K562 (cell line): ENCODE results near the gene HSPB6. TPM values are rescaled to one million over a fixed set of nuclear protein-coding genes. Genes with fewer than 3 reads are reported as not detected.

ENCODE experiments used
- CHD2 ChIP-seq: IDR thresholded peaks from 2 replicates; pipeline ENCODE4 v1.6.1; 2011; ENCODE audit warnings: low read depth, low read length
- DNMT1 ChIP-seq: fragments of 450-650 bp; IDR thresholded peaks from 2 replicates; pipeline ENCODE4 v1.6.1; 2016; ENCODE audit warnings: antibody characterized with exemption, mild to moderate bottlenecking
- EGR1 ChIP-seq: fragments of 450-650 bp; conservative IDR thresholded peaks from 2 replicates; pipeline ENCODE4 v1.6.1; 2017; ENCODE audit warnings: mild to moderate bottlenecking
- FOS ChIP-seq: IDR thresholded peaks from 3 replicates; pipeline ENCODE4 v1.6.1; 2011; ENCODE audit not compliant: insufficient read length; ENCODE audit errors: extremely low read depth
- HOMEZ ChIP-seq: fragments of 250-450 bp; sonication (Bioruptor Pico); IDR thresholded peaks from 2 replicates; pipeline ENCODE4 v1.4.0; 2020; ENCODE audit warnings: mild to moderate bottlenecking, moderate library complexity
- KLF16 ChIP-seq: IDR thresholded peaks from 2 replicates; pipeline ENCODE4 v1.6.1; 2016; ENCODE audit warnings: antibody characterized with exemption
- MYC ChIP-seq, 2 experiments: fragments of 250-450 bp in 1 of 2; sonication (Bioruptor Pico) in 1 of 2; IDR thresholded peaks; 2 replicates each; pipeline versions ENCODE4 v1.5.1 to v1.6.1; 2012 to 2021; ENCODE audit warnings: low read depth in 2 of 2, borderline replicate concordance in 1 of 2, improper control_type of control experiment in 1 of 2, low read length in 1 of 2, mild to moderate bottlenecking in 1 of 2, moderate library complexity in 1 of 2
- PHB ChIP-seq: fragments of 250-450 bp; sonication (Bioruptor Pico); IDR thresholded peaks from 2 replicates; pipeline ENCODE4 v1.5.0; 2021
- PHF20 ChIP-seq: fragments of 450-650 bp; IDR thresholded peaks from 2 replicates; pipeline ENCODE4 v1.6.1; 2018; ENCODE audit not compliant: partially characterized antibody
- STAG1 ChIP-seq: sonication (generic); formaldehyde crosslinking; IDR thresholded peaks from 2 replicates; pipeline ENCODE4 v1.5.0; 2020; ENCODE audit warnings: missing genetic modification reagents, borderline replicate concordance
- TCFL5 ChIP-seq: fragments of 250-450 bp; sonication (Bioruptor Pico); conservative IDR thresholded peaks from 2 replicates; pipeline ENCODE4 v1.6.1; 2021; ENCODE audit warnings: mild to moderate bottlenecking, moderate library complexity, matching md5 sums
- ZBTB5 ChIP-seq: fragments of 450-650 bp; IDR thresholded peaks from 2 replicates; pipeline ENCODE4 v1.6.1; 2017; ENCODE audit warnings: antibody characterized with exemption
- ZNF239 ChIP-seq: fragments of 250-450 bp; sonication (Bioruptor Pico); IDR thresholded peaks from 2 replicates; pipeline ENCODE4 v1.4.0; 2020; ENCODE audit warnings: mild to moderate bottlenecking
- ZNF707 ChIP-seq: fragments of 250-450 bp; sonication (Bioruptor Pico); conservative IDR thresholded peaks from 2 replicates; pipeline ENCODE4 v1.8.0; 2022; ENCODE audit warnings: inconsistent platforms, mild to moderate bottlenecking, moderate library complexity
- ZNF75A ChIP-seq: fragments of 450-650 bp; formaldehyde crosslinking; IDR thresholded peaks from 2 replicates; pipeline ENCODE4 v1.4.0; 2020; ENCODE audit warnings: mild to moderate bottlenecking
- ZNF764 ChIP-seq: fragments of 250-450 bp; sonication (Bioruptor Pico); IDR thresholded peaks from 2 replicates; pipeline ENCODE4 v1.4.0; 2020; ENCODE audit warnings: low read depth, mild to moderate bottlenecking, moderate library complexity
- ZNF79 ChIP-seq: fragments of 250-450 bp; sonication (Bioruptor Pico); IDR thresholded peaks from 2 replicates; pipeline ENCODE4 v1.4.0; 2020; ENCODE audit warnings: low read depth, mild to moderate bottlenecking, moderate library complexity
- polyA plus RNA-seq, 8 experiments: library from polyadenylated mRNA; depleted of rRNA in 4 of 8; stranded (reverse) in 5 of 8; unstranded in 3 of 8; fragments of >200 nt; fragmentation: Nextera tagmentation in 2 of 8; fragmentation: Illumina TruSeq in 1 of 8; extraction: Ambion mirVana in 2 of 8; extraction: Trizol in 1 of 8; gene quantifications; 2 replicates each; pipeline versions ENCODE4 v1.2.1 to v1.2.3, GENCODE V29; 2011 to 2014; ENCODE audit warnings: inconsistent platforms in 1 of 8, missing spikeins in 1 of 8
- total RNA-seq, 7 experiments: library from RNA; depleted of rRNA in 6 of 7; stranded (reverse); fragments of >200 nt in 6 of 7; fragmentation: Illumina TruSeq in 2 of 7; extraction: Trizol in 2 of 7; gene quantifications; 2 replicates each; pipeline versions ENCODE4 v1.2.1 to v1.2.3, GENCODE V29; 2011 to 2021; ENCODE audit warnings: low replicate concordance in 1 of 7
- TF ChIP-seq, protein P1 (sequence below): fragments of 450-650 bp; IDR thresholded peaks from 2 replicates; pipeline ENCODE4 v1.6.1; 2016; ENCODE audit warnings: missing biosample characterization, missing genetic modification characterization
- TF ChIP-seq, protein P2 (sequence below): fragments of 250-450 bp; sonication (Bioruptor Pico); IDR thresholded peaks from 2 replicates; pipeline ENCODE4 v1.8.0; 2022; ENCODE audit warnings: moderate library complexity, mild to moderate bottlenecking, inconsistent platforms
- TF ChIP-seq, protein P3 (sequence below), 2 experiments: IDR thresholded peaks; 2 replicates each; pipeline ENCODE4 v1.6.1; 2012; ENCODE audit warnings: improper control_type of control experiment in 2 of 2, low read depth in 2 of 2, low read length in 2 of 2, borderline replicate concordance in 1 of 2

The HSPB6 gene
- total and polyA plus RNA-seq, 9 of the 15 experiments (the other 6 are each of a cell fraction or from before 2014, with no cell fraction given) = 0.55 TPM; not detected in 8

DNA sequence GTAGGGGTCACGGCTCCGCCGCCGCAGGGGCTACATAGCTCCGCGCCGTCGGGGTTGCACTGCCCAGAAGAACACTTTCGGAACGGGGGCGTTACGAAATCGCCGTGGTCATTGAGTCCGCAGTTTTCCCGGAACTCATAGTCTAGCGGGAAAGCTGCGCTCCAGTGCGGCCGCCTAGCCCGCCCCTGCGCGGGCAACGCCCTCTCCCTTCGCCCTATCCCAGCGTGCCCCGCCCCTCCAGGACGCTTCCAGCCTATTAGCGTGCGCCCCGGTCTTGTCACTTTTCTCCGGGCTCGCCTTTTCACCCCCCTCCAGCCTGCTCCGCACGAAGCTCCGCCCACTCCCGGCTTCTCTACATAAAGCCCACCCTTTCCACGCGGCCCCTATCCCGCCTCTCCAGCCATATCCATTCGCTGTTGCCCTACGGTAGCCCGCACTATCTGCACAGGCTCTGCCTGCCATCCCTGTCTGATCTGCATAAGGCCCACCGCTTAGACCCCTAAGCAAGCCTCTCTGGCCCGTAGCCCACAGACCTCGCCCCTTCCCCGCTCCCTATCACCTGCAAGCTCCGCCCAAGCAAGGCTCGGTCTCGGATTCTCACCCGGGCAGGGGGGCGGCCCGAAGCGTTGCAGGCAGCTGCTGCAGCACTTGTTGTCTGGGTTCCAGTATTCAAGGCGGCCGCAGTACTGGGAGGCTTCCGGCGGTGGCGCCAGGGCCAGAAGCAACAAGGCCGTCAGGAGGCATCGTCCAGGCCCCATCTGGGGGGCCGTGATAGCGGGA, 16.2 kb downstream of the HSPB6 start (continued):
- TF ChIP-seq, protein P1, sequence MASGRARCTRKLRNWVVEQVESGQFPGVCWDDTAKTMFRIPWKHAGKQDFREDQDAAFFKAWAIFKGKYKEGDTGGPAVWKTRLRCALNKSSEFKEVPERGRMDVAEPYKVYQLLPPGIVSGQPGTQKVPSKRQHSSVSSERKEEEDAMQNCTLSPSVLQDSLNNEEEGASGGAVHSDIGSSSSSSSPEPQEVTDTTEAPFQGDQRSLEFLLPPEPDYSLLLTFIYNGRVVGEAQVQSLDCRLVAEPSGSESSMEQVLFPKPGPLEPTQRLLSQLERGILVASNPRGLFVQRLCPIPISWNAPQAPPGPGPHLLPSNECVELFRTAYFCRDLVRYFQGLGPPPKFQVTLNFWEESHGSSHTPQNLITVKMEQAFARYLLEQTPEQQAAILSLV (tag) = no peak
- TF ChIP-seq, protein P2, sequence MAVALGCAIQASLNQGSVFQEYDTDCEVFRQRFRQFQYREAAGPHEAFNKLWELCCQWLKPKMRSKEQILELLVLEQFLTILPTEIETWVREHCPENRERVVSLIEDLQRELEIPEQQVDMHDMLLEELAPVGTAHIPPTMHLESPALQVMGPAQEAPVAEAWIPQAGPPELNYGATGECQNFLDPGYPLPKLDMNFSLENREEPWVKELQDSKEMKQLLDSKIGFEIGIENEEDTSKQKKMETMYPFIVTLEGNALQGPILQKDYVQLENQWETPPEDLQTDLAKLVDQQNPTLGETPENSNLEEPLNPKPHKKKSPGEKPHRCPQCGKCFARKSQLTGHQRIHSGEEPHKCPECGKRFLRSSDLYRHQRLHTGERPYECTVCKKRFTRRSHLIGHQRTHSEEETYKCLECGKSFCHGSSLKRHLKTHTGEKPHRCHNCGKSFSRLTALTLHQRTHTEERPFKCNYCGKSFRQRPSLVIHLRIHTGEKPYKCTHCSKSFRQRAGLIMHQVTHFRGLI (CRISPR knock-in tag) = no peak
- TF ChIP-seq DNMT1 = peak; percentile 75; the same call in 1 of the 2 replicates
- peak; percentile 69 for TF ChIP-seq FOS
- TF ChIP-seq, protein P3, sequence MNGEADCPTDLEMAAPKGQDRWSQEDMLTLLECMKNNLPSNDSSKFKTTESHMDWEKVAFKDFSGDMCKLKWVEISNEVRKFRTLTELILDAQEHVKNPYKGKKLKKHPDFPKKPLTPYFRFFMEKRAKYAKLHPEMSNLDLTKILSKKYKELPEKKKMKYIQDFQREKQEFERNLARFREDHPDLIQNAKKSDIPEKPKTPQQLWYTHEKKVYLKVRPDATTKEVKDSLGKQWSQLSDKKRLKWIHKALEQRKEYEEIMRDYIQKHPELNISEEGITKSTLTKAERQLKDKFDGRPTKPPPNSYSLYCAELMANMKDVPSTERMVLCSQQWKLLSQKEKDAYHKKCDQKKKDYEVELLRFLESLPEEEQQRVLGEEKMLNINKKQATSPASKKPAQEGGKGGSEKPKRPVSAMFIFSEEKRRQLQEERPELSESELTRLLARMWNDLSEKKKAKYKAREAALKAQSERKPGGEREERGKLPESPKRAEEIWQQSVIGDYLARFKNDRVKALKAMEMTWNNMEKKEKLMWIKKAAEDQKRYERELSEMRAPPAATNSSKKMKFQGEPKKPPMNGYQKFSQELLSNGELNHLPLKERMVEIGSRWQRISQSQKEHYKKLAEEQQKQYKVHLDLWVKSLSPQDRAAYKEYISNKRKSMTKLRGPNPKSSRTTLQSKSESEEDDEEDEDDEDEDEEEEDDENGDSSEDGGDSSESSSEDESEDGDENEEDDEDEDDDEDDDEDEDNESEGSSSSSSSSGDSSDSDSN (IDR thresholded peaks at IDR 0.05; ENCODE audit: borderline replicate concordance in 1 of 2, low read depth in 2 of 2, low read length in 2 of 2) = peak in 1 of 2 experiments; percentile 87; a peak in 2 of 4 replicates
- TF ChIP-seq KLF16 = no peak
- peak; percentile 83 for TF ChIP-seq MYC (IDR thresholded peaks at IDR 0.05; ENCODE audit: low read depth, low read length)
- TF ChIP-seq MYC (CRISPR knock-in tag; IDR thresholded peaks at IDR 0.05; ENCODE audit: borderline replicate concordance, low read depth) = peak; percentile 81; the same call in 1 of the 2 replicates
- no peak for TF ChIP-seq ZNF764 (CRISPR knock-in tag)
- peak; percentile 30 for TF ChIP-seq PHF20
- no peak for TF ChIP-seq ZNF79 (CRISPR knock-in tag)
- peak; percentile 52 for TF ChIP-seq EGR1
- TF ChIP-seq ZNF75A (CRISPR knock-in tag) = no peak
- no peak for TF ChIP-seq HOMEZ (CRISPR knock-in tag)
- no peak for TF ChIP-seq TCFL5 (CRISPR knock-in tag)
- no peak for TF ChIP-seq STAG1 (CRISPR knock-in tag)
- TF ChIP-seq CHD2 = no peak
- no peak for TF ChIP-seq ZNF239 (CRISPR knock-in tag)
- TF ChIP-seq ZNF707 (CRISPR knock-in tag) = no peak
- TF ChIP-seq PHB (CRISPR knock-in tag) = no peak
- TF ChIP-seq ZBTB5 = no peak
